CD4-positive, alpha-beta T cell (primary cell): ENCODE measurements around the gene SGCE. TPM values are rescaled to one million over a fixed set of nuclear protein-coding genes. Genes with fewer than 3 reads are reported as not detected.

Source experiments
- ATAC-seq: fragments of 200-7000 bp; cut with Tn5 transposase; one replicate; pipeline ENCODE4 v1.10.0; 2022; ENCODE audit warnings: mild to moderate bottlenecking; ENCODE audit not compliant: poor library complexity
- CTCF ChIA-PET: fragments of 350-600 bp; sonication (Branson Sonifier 250); formaldehyde crosslinking; loops from one replicate; lab custom pipeline; 2021; ENCODE audit warnings: antibody characterized with exemption, inconsistent platforms; lab: Charles Lee
- POLR2A ChIA-PET: fragments of 350-600 bp; sonication (Branson Sonifier 250); formaldehyde crosslinking; loops from one replicate; lab custom pipeline; 2021; ENCODE audit warnings: antibody characterized with exemption, inconsistent platforms; lab: Charles Lee
- DNase-seq, 14 experiments: peaks; one replicate each; pipeline ENCODE4 v3.0.0-alpha.2; 2013 to 2020; ENCODE audit warnings: mixed read lengths in 2 of 14
- H3K27ac ChIP-seq, 2 donors: one replicate each; pipeline versions ENCODE4 v1.5.1 to v1.7.0; 2013; ENCODE audit warnings: low read length in 2 of 2, low read depth in 1 of 2, mild to moderate bottlenecking in 1 of 2
- H3K27me3 ChIP-seq, 2 experiments: 1 replicate in 1 of 2; 2 replicates in 1 of 2; pipeline versions ENCODE4 v1.6.1 to v1.7.0; 2013; ENCODE audit warnings: low read length in 2 of 2, control low read depth in 1 of 2, mild to moderate bottlenecking in 1 of 2, moderate library complexity in 1 of 2; ENCODE audit not compliant: insufficient read depth in 2 of 2, control insufficient read depth in 1 of 2
- H3K36me3 ChIP-seq: one replicate; pipeline ENCODE4 v1.6.1; 2013; ENCODE audit warnings: low read length, control low read depth; ENCODE audit not compliant: insufficient read depth
- H3K4me1 ChIP-seq: one replicate; pipeline ENCODE4 v1.6.1; 2013; ENCODE audit warnings: low read length, control low read depth; ENCODE audit not compliant: insufficient read depth
- H3K4me3 ChIP-seq: one replicate; pipeline ENCODE4 v1.5.1; 2013; ENCODE audit warnings: mild to moderate bottlenecking, low read length, moderate library complexity
- H3K9me3 ChIP-seq, 2 experiments: 1 replicate in 1 of 2; 2 replicates in 1 of 2; pipeline versions ENCODE4 v1.6.1 to v1.7.0; 2013; ENCODE audit warnings: low read length in 2 of 2, mild to moderate bottlenecking in 2 of 2, control low read depth in 1 of 2, moderate library complexity in 1 of 2; ENCODE audit not compliant: control insufficient read depth in 1 of 2, insufficient read depth in 1 of 2
- H3K27ac Mint-ChIP-seq: one replicate; pipeline ENCODE4 v1.8.0; 2020; ENCODE audit warnings: mixed read lengths
- H3K27me3 Mint-ChIP-seq: one replicate; pipeline ENCODE4 v1.8.0; 2021; ENCODE audit warnings: mixed read lengths
- H3K36me3 Mint-ChIP-seq: one replicate; pipeline ENCODE4 v1.8.0; 2021; ENCODE audit warnings: low read depth, mixed read lengths
- H3K4me1 Mint-ChIP-seq: one replicate; pipeline ENCODE4 v1.8.0; 2021; ENCODE audit warnings: low read depth, mixed read lengths
- H3K4me3 Mint-ChIP-seq: one replicate; pipeline ENCODE4 v1.8.0; 2020; ENCODE audit warnings: mild to moderate bottlenecking, mixed read lengths
- H3K9me3 Mint-ChIP-seq: one replicate; pipeline ENCODE4 v1.8.0; 2020; ENCODE audit warnings: mixed read lengths
- CTCF ChIP-seq: fragments of 200-600 bp; IDR thresholded peaks from one replicate; pipeline ENCODE4 v1.8.0; 2022; ENCODE audit warnings: antibody characterized with exemption, mild to moderate bottlenecking
- intact Hi-C, 2 experiments: fragments of 100-400 bp; cut with DNase I in 1 of 2; cut with micrococcal nuclease in 1 of 2; formaldehyde crosslinking; loops; one replicate each; pipeline versions ENCODE4 v1.15.1 to v1.9.0; 2023 to 2025; cut with DNase I, micrococcal nuclease
- total RNA-seq, 174 experiments: library from RNA in 2 of 174; stranded (reverse) in 2 of 174; gene quantifications; one replicate each; pipeline ENCODE4 v1.2.3 and lab custom pipeline; 2021 to 2026

SGCE gene
- total RNA-seq, 2 experiments from 2014 or later = 0.31 TPM; not detected in 1

- Histone ChIP-seq H3K4me1 (no peaks in the 10 kb centered on the region), H3K9me3 (no peaks in the 10 kb centered on the region), H3K27me3 (no peaks in the 10 kb centered on the region), H3K4me3 (no peak overlapping the region), H3K27ac (no peak overlapping the region), H3K36me3 (no peaks in the 10 kb centered on the region)
- no peaks in the 10 kb centered on the region for H3K9me3 Mint-ChIP-seq
- H3K27ac Mint-ChIP-seq = no peak overlapping the region
- no peaks in the 10 kb centered on the region for H3K36me3 Mint-ChIP-seq
- ChIA-PET POLR2A (no interaction called here), CTCF (no interaction called here)
- no peaks in the 10 kb centered on the region for H3K4me1 Mint-ChIP-seq
- H3K4me3 Mint-ChIP-seq = no peak overlapping the region
- peaks cover 48% of the 10 kb centered on the region for H3K27me3 Mint-ChIP-seq
- intact Hi-C loops = no loop called here
- TF ChIP-seq CTCF = no peak
- ATAC-seq = no peak
- DNase-seq = no peak
These were observed 23.5 kb downstream of the SGCE start for GRCh38 chr7:94632338-94633013.

- intact Hi-C loops = no loop called here
- no peaks in the 10 kb centered on the region for H3K27me3 ChIP-seq
- H3K4me1 Mint-ChIP-seq = no peaks in the 10 kb centered on the region
- ATAC-seq (no peak), DNase-seq (no peak)
- no peak overlapping the region for H3K4me3 ChIP-seq
- POLR2A ChIA-PET = no interaction called here
- H3K36me3 Mint-ChIP-seq = no peaks in the 10 kb centered on the region
- H3K9me3 Mint-ChIP-seq = no peaks in the 10 kb centered on the region
- no peak overlapping the region for H3K27ac Mint-ChIP-seq
- no peak overlapping the region for H3K27ac ChIP-seq
- peaks cover 41% of the 10 kb centered on the region for H3K27me3 Mint-ChIP-seq
- TF ChIP-seq CTCF = no peak
- no peaks in the 10 kb centered on the region for H3K36me3 ChIP-seq
- H3K4me3 Mint-ChIP-seq = no peak overlapping the region
- no peaks in the 10 kb centered on the region for H3K9me3 ChIP-seq
- CTCF ChIA-PET = no interaction called here
- H3K4me1 ChIP-seq = no peaks in the 10 kb centered on the region
These were observed 25.1 kb downstream of the SGCE start for GRCh38 chr7:94630855-94631254.

GRCh38 chr7:94623820-94624219 lies 32.1 kb downstream of the SGCE start:
- Histone ChIP-seq H3K9me3 (no peaks in the 10 kb centered on the region), H3K4me1 (peaks cover 4% of the 10 kb centered on the region), H3K36me3 (no peaks in the 10 kb centered on the region), H3K27ac (no peak overlapping the region), H3K4me3 (no peak overlapping the region), H3K27me3 (no peaks in the 10 kb centered on the region)
- Mint-ChIP-seq H3K36me3 (no peaks in the 10 kb centered on the region), H3K27ac (no peak overlapping the region), H3K4me1 (no peaks in the 10 kb centered on the region), H3K9me3 (no peaks in the 10 kb centered on the region), H3K4me3 (no peak overlapping the region), H3K27me3 (peaks cover 11% of the 10 kb centered on the region)
- ATAC-seq = no peak
- no peak for TF ChIP-seq CTCF
- ChIA-PET POLR2A (no interaction called here), CTCF (no interaction called here)
- intact Hi-C loops = no loop called here
- no peak for DNase-seq
